Glutamatergic neuron (in vitro differentiated cells): ENCODE measurements around the gene LRRC10B. TPM values are rescaled to one million over a fixed set of nuclear protein-coding genes. Genes with fewer than 3 reads are reported as not detected.
"Not testable (repeated sequence)": the region's sequence is repeated elsewhere in the genome, so short reads cannot be mapped to it uniquely, and the experiment has no call there.

Experiments
- DNase-seq: peaks from one replicate; pipeline ENCODE4 v3.0.0; 2022
- H3K27ac Mint-ChIP-seq: one replicate; pipeline ENCODE4 v1.8.0; 2020; ENCODE audit warnings: mild to moderate bottlenecking, mixed read lengths, inconsistent platforms; ENCODE audit not compliant: unreplicated experiment
- H3K27me3 Mint-ChIP-seq: one replicate; pipeline ENCODE4 v1.8.0; 2020; ENCODE audit warnings: mild to moderate bottlenecking, moderate library complexity, mixed read lengths, inconsistent platforms; ENCODE audit not compliant: unreplicated experiment
- H3K36me3 Mint-ChIP-seq: one replicate; pipeline ENCODE4 v1.8.0; 2020; ENCODE audit warnings: mild to moderate bottlenecking, mixed read lengths, inconsistent platforms; ENCODE audit not compliant: unreplicated experiment
- H3K4me1 Mint-ChIP-seq: one replicate; pipeline ENCODE4 v1.8.0; 2020; ENCODE audit warnings: mild to moderate bottlenecking, low read depth, mixed read lengths, inconsistent platforms; ENCODE audit not compliant: unreplicated experiment
- H3K4me3 Mint-ChIP-seq: one replicate; pipeline ENCODE4 v1.8.0; 2020; ENCODE audit warnings: mild to moderate bottlenecking, mixed read lengths, inconsistent platforms; ENCODE audit not compliant: unreplicated experiment
- H3K9me3 Mint-ChIP-seq: one replicate; pipeline ENCODE4 v1.8.0; 2020; ENCODE audit warnings: mild to moderate bottlenecking, moderate library complexity, mixed read lengths, inconsistent platforms; ENCODE audit not compliant: unreplicated experiment
- CTCF ChIP-seq: fragments of 200-600 bp; sonication (generic); IDR thresholded peaks from one replicate; pipeline ENCODE4 v1.5.0; 2021; ENCODE audit not compliant: partially characterized antibody, unreplicated experiment
- total RNA-seq: library from RNA; stranded (reverse); fragmentation: NEBNext Ultra II Directional; extraction: Animal tissue kit (Norgen Biotek cat#: 25700); gene quantifications from one replicate; pipeline ENCODE4 v1.2.1, GENCODE V29; 2021; ENCODE audit not compliant: unreplicated experiment

Gene LRRC10B
- total RNA-seq, 1 donor from 2014 or later, result 8.2 TPM

GRCh38 chr11:61476371-61476770, 32.2 kb upstream of the LRRC10B start:
- peaks cover 13% of the 10 kb centered on the region for H3K4me1 Mint-ChIP-seq
- H3K4me3 Mint-ChIP-seq, result no peak overlapping the region
- no peak for TF ChIP-seq CTCF
- H3K9me3 Mint-ChIP-seq, result peaks cover 2% of the 10 kb centered on the region
- H3K36me3 Mint-ChIP-seq, result peaks cover 10% of the 10 kb centered on the region
- no peak overlapping the region for H3K27ac Mint-ChIP-seq
- DNase-seq, result no peak
- H3K27me3 Mint-ChIP-seq, result peaks cover 8% of the 10 kb centered on the region

- peaks cover 10% of the 10 kb centered on the region for H3K36me3 Mint-ChIP-seq
- H3K27ac Mint-ChIP-seq, result no peak overlapping the region
- DNase-seq, result no peak
Observed at GRCh38 chr11:61477126-61477525, 31.4 kb upstream of the LRRC10B start.

GRCh38 chr11:61477727-61478148, 30.8 kb upstream of the LRRC10B start:
- H3K4me1 Mint-ChIP-seq, result peaks cover 22% of the 10 kb centered on the region
- H3K36me3 Mint-ChIP-seq, result peaks cover 10% of the 10 kb centered on the region
- H3K27me3 Mint-ChIP-seq, result peaks cover 8% of the 10 kb centered on the region

More at GRCh38 chr11:61477126-61477525, 31.4 kb upstream of the LRRC10B start:
- Mint-ChIP-seq H3K4me1 (peaks cover 21% of the 10 kb centered on the region), H3K27me3 (peaks cover 8% of the 10 kb centered on the region), H3K4me3 (peak overlapping the region; percentile 30), H3K9me3 (peaks cover 2% of the 10 kb centered on the region)
- TF ChIP-seq CTCF, result no peak

GRCh38 chr11:61479360-61480058, 29.0 kb upstream of the LRRC10B start:
- not testable (repeated sequence) for H3K36me3 Mint-ChIP-seq, DNase-seq, H3K27me3 Mint-ChIP-seq, H3K9me3 Mint-ChIP-seq, H3K4me3 Mint-ChIP-seq, H3K27ac Mint-ChIP-seq
- peaks cover 25% of the 10 kb centered on the region for H3K4me1 Mint-ChIP-seq

More at GRCh38 chr11:61477727-61478148, 30.8 kb upstream of the LRRC10B start:
- peak; percentile 97 for TF ChIP-seq CTCF
- no peak overlapping the region for H3K27ac Mint-ChIP-seq
- peak; percentile 84 for DNase-seq
- H3K9me3 Mint-ChIP-seq, result peaks cover 2% of the 10 kb centered on the region
- H3K4me3 Mint-ChIP-seq, result no peak overlapping the region

GRCh38 chr11:61480261-61480993, 28.1 kb upstream of the LRRC10B start:
- Mint-ChIP-seq H3K27me3 (peaks cover 4% of the 10 kb centered on the region), H3K9me3 (peaks cover 2% of the 10 kb centered on the region), H3K4me1 (peaks cover 25% of the 10 kb centered on the region), H3K36me3 (no peaks in the 10 kb centered on the region), H3K4me3 (peak overlapping the region; percentile 67), H3K27ac (peak overlapping the region; percentile 56)
- no peak for DNase-seq
- TF ChIP-seq CTCF, result no peak
